Measurements from ENCODE around the gene SGMS1. TPM values are rescaled to one million over a fixed set of nuclear protein-coding genes. Genes with fewer than 3 reads are reported as not detected.
A peak's percentile ranks its signal among the peaks of the same experiment; 100 is the strongest.
"Not testable (repeated sequence)": the region's sequence is repeated elsewhere in the genome, so short reads cannot be mapped to it uniquely, and the experiment has no call there.

Gene SGMS1
- total RNA-seq, 1 experiment from 2014 or later: 24.7 TPM

- POLR2A ChIA-PET: no interaction called here
- intact Hi-C loops (cut with micrococcal nuclease): no loop called here
- no peak overlapping the region for H3K27ac Mint-ChIP-seq (ENCODE audit: low read depth, unreplicated experiment)
- CTCF ChIA-PET: no interaction called here
- H3K9me3 Mint-ChIP-seq (ENCODE audit: unreplicated experiment): no peaks in the 10 kb centered on the region
- peaks cover 11% of the 10 kb centered on the region for H3K4me1 Mint-ChIP-seq (ENCODE audit: insufficient read depth, unreplicated experiment)
- no peaks in the 10 kb centered on the region for H3K27me3 Mint-ChIP-seq (ENCODE audit: insufficient read depth, unreplicated experiment)
- BruUV-seq (replicated peaks): no TSS peak
- H3K36me3 Mint-ChIP-seq (ENCODE audit: insufficient read depth, unreplicated experiment): no peaks in the 10 kb centered on the region
- DNase-seq (ENCODE audit: unreplicated experiment): no peak
- H3K4me3 Mint-ChIP-seq (ENCODE audit: unreplicated experiment): no peak overlapping the region
- TF ChIP-seq, protein P1, sequence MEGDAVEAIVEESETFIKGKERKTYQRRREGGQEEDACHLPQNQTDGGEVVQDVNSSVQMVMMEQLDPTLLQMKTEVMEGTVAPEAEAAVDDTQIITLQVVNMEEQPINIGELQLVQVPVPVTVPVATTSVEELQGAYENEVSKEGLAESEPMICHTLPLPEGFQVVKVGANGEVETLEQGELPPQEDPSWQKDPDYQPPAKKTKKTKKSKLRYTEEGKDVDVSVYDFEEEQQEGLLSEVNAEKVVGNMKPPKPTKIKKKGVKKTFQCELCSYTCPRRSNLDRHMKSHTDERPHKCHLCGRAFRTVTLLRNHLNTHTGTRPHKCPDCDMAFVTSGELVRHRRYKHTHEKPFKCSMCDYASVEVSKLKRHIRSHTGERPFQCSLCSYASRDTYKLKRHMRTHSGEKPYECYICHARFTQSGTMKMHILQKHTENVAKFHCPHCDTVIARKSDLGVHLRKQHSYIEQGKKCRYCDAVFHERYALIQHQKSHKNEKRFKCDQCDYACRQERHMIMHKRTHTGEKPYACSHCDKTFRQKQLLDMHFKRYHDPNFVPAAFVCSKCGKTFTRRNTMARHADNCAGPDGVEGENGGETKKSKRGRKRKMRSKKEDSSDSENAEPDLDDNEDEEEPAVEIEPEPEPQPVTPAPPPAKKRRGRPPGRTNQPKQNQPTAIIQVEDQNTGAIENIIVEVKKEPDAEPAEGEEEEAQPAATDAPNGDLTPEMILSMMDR (IDR thresholded peaks at IDR 0.05; ENCODE audit: unreplicated experiment): no peak
These were observed 85.0 kb downstream of the SGMS1 start for GRCh38 chr10:50538555-50539398.

DNA sequence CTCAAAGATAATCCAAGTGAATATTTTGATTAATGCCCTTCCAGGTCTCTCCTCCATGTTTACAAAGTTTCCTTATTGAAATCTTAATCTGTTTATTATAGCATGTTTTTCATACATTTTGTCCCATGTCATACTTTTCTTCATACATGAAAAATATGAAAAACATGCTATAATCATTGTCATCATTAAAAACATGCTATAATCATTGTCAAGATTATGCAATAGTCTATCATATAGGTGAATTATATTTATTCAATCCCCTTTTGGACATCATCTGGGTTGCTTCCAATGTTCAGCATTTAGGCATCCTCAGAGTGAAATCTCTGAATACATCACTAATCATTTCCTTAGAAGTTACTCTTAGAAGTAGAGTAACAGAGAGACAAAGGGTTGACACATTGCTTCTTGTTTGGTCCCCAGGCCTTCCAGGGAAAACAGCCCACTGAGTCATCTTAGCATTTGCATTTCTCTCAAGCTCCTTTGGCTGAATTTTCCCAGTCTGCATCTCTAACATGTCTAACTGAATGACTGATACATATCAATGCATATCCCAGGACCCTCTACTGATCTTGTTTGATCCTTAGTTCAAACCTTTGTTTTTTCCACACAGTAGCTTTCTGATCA, 87.0 kb downstream of the SGMS1 start:
- H3K27ac Mint-ChIP-seq (ENCODE audit: low read depth, unreplicated experiment): no peak overlapping the region
- BruUV-seq (replicated peaks): no TSS peak
- no peaks in the 10 kb centered on the region for H3K36me3 Mint-ChIP-seq (ENCODE audit: insufficient read depth, unreplicated experiment)
- intact Hi-C loops (cut with micrococcal nuclease): no loop called here
- H3K27me3 Mint-ChIP-seq (ENCODE audit: insufficient read depth, unreplicated experiment): no peaks in the 10 kb centered on the region
- H3K9me3 Mint-ChIP-seq (ENCODE audit: unreplicated experiment): no peaks in the 10 kb centered on the region
- no peak for DNase-seq (ENCODE audit: unreplicated experiment)
- peaks cover 11% of the 10 kb centered on the region for H3K4me1 Mint-ChIP-seq (ENCODE audit: insufficient read depth, unreplicated experiment)
- ChIA-PET CTCF (no interaction called here), POLR2A (interaction anchor here (1.0 kb wide), 1 partner anchor 85 kb away, joined by 3 read pairs; no protein-coding TSS in a partner anchor)
- no peak overlapping the region for H3K4me3 Mint-ChIP-seq (ENCODE audit: unreplicated experiment)
- TF ChIP-seq, protein P1 (IDR thresholded peaks at IDR 0.05; ENCODE audit: unreplicated experiment): no peak

DNA sequence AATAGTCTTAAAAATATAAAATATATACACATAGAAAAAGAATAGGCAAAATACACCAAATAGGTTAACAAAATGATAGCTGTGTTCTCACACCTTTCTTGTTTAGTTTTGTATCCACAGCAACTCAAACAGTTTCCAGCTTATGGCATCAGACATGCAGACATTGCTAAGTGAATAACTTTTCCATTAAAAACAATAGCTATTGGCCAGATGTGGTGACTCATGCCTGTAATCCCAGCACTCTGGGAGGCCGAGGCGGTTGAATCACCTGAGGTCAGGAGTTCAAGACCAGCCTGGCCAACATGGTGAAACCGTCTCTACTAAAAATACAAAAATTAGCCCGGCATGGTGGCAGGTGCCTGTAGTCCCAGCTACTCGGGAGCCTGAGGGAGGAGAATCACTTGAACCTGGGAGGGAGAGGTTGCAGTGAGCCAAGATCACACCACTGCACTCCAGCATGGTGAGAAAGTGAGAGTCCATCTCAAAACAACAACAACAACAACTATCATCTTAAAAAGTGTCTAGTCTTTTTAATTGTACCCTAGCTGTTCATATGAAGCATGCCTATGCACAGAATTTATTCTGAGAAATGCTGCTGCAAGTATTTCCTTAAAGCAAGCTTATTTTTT, 88.9 kb downstream of the SGMS1 start:
- not testable (repeated sequence) for BruUV-seq (replicated peaks)
- CTCF ChIA-PET: interaction anchor here (1.1 kb wide), 1 partner anchor 19 kb away, joined by 4 read pairs; no protein-coding TSS in a partner anchor

DNA sequence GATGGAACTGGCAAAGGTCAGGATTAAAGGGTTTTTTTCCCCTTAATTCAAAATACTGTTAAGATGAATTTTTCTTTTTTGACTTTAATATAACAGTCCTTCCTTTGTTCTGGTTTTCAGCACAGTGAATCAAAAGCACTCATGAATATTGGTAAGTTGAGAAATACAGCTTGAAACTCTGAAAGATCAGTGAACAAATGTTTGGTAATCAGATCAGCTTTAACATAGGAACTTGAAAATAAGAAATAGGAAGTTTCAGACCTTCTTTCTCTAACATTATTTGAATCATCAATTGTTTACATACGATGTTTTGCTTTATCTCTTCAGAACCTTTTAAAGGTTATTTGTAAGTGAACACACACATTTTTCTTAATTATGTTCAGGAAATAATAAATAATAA, 90.5 kb downstream of the SGMS1 start:
- TF ChIP-seq, protein P1 (IDR thresholded peaks at IDR 0.05; ENCODE audit: unreplicated experiment): no peak
- intact Hi-C loops (cut with micrococcal nuclease): no loop called here
- Mint-ChIP-seq H3K27ac (ENCODE audit: low read depth, unreplicated experiment) (no peak overlapping the region), H3K4me3 (ENCODE audit: unreplicated experiment) (no peak overlapping the region), H3K9me3 (ENCODE audit: unreplicated experiment) (no peaks in the 10 kb centered on the region), H3K36me3 (ENCODE audit: insufficient read depth, unreplicated experiment) (no peaks in the 10 kb centered on the region), H3K4me1 (ENCODE audit: insufficient read depth, unreplicated experiment) (no peaks in the 10 kb centered on the region), H3K27me3 (ENCODE audit: insufficient read depth, unreplicated experiment) (no peaks in the 10 kb centered on the region)
- no TSS peak for BruUV-seq (replicated peaks)
- no peak for DNase-seq (ENCODE audit: unreplicated experiment)
- CTCF ChIA-PET: interaction anchor here (0.6 to 1.2 kb wide), 2 partner anchors 12 to 118 kb away, joined by 3 read pairs; no protein-coding TSS in a partner anchor
- POLR2A ChIA-PET: interaction anchor here (1.5 kb wide), 1 partner anchor 91 kb away, joined by 6 read pairs; the partner anchor contains the start of gene SGMS1

More for the DNA sequence above, 88.9 kb downstream of the SGMS1 start:
- intact Hi-C loops (cut with micrococcal nuclease); H3K27me3 Mint-ChIP-seq (ENCODE audit: insufficient read depth, unreplicated experiment); H3K4me1 Mint-ChIP-seq (ENCODE audit: insufficient read depth, unreplicated experiment); H3K4me3 Mint-ChIP-seq (ENCODE audit: unreplicated experiment); H3K9me3 Mint-ChIP-seq (ENCODE audit: unreplicated experiment); H3K27ac Mint-ChIP-seq (ENCODE audit: low read depth, unreplicated experiment); H3K36me3 Mint-ChIP-seq (ENCODE audit: insufficient read depth, unreplicated experiment): not testable (repeated sequence)
- POLR2A ChIA-PET: interaction anchor here (0.6 to 1.6 kb wide), 2 partner anchors 9 to 187 kb away, joined by 3 to 7 read pairs; no protein-coding TSS in a partner anchor
- peak; percentile 60 for DNase-seq (ENCODE audit: unreplicated experiment)

All from MCF 10A (cell line).